ENCODE measurements around the gene ITCH. TPM values are rescaled to one million over a fixed set of nuclear protein-coding genes. Genes with fewer than 3 reads are reported as not detected.

Gene ITCH
- total and polyA plus RNA-seq, 7 experiments from 2014 or later, result 14.6 to 70.4 (median 58.9) TPM

DNA sequence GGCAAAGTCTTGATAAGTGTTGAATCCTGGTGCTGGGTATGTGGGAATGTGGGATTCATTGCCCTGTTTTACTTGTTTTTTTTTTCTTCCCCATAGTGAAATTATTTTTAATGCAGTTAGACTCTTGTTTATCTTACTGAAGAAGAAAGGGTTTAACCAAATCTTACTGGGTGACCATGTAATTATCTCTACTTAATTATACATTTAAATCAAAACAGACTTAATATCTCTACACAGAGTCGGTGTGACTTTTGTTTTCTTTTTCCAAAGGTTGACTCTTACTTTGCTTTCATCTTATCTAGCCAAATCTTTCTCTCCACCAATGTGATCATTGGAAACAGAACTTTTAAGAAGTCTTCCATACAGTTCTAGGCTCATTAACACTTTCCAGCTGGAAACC, 85.4 kb downstream of the ITCH start:
- no peak overlapping the region for H3K4me3 ChIP-seq (ENCODE audit: low read length)
- DNase-seq (no peak), ATAC-seq (no peak)
- no peaks in the 10 kb centered on the region for H3K27me3 ChIP-seq (ENCODE audit: control insufficient read depth in 2 of 2, insufficient read depth in 2 of 2, low read length in 2 of 2)
- CTCF ChIA-PET, result no interaction called here
- H3K27ac ChIP-seq (ENCODE audit: low read depth, low read length), result no peak overlapping the region
- peak overlapping the region in 7 of 9 donors; percentile 7 to 64 (median 28) for H3K27ac Mint-ChIP-seq
- no peaks in the 10 kb centered on the region for H3K9me3 Mint-ChIP-seq
- H3K36me3 ChIP-seq (ENCODE audit: control insufficient read depth in 2 of 3, insufficient read depth in 3 of 3, low read length in 3 of 3), result peaks cover 0 to 61% (median 34%) of the 10 kb centered on the region in 3 experiments
- H3K27me3 Mint-ChIP-seq, result no peaks in the 10 kb centered on the region
- H3K4me1 ChIP-seq (ENCODE audit: control insufficient read depth in 2 of 2, insufficient read depth in 2 of 2, low read length in 2 of 2), result peaks cover 0 to 4% of the 10 kb centered on the region in 2 donors
- H3K4me1 Mint-ChIP-seq, result peaks cover 0 to 13% (median 0%) of the 10 kb centered on the region in 7 donors
- intact Hi-C loops (cut with micrococcal nuclease), result no loop called here
- H3K4me3 Mint-ChIP-seq, result no peak overlapping the region
- POLR2A ChIA-PET, result no interaction called here
- H3K36me3 Mint-ChIP-seq, result peaks cover 0 to 47% (median 25%) of the 10 kb centered on the region in 5 donors
- no peaks in the 10 kb centered on the region for H3K9me3 ChIP-seq (ENCODE audit: control insufficient read depth in 2 of 3, low read length in 3 of 3)

DNA sequence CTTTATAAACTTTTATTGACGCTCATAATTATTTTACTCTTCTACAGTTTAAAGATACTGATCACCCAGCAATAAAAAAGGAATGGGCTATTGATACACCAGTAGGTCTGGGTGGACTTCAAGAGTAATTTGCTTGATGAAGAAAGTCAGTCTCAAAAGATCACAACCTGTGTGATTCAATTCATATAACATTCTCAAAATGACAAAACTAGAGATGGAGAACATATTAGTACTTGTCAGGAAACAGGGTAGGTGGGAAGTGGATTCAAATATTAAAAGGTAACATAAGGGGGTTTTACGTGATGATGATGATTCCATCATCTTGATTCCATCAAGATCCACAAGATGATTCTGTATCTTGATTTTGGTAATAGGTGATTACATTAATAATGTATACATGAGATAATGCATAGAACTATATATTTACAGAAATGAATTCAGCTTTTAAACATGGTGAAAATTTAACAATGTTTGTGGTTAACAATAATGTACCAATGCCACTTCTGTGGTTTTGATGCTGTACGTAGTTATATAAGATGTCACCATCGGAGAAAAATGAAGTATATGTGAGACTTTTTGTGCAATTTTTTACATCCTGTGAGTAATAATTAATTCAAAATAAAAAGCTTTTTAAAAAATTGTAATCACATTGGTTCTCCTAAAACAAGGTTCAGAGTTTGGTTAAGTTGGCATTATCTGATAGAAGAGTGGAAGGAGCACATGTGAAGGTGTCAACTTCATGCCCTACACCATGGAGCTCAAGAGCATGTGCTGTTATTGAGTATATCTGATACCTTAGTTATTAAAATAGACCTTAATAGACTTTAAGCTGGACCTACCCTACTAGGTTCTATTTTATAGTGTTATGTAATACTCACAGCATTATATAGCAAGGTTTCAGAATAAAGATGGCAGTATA, 86.9 kb downstream of the ITCH start:
- no peak overlapping the region for H3K27ac ChIP-seq (ENCODE audit: low read depth, low read length)
- H3K9me3 Mint-ChIP-seq, result no peaks in the 10 kb centered on the region
- intact Hi-C loops (cut with micrococcal nuclease), result no loop called here
- H3K27me3 ChIP-seq (ENCODE audit: control insufficient read depth in 2 of 2, insufficient read depth in 2 of 2, low read length in 2 of 2), result no peaks in the 10 kb centered on the region
- DNase-seq (no peak), ATAC-seq (no peak)
- peaks cover 0 to 49% (median 27%) of the 10 kb centered on the region in 3 experiments for H3K36me3 ChIP-seq (ENCODE audit: control insufficient read depth in 2 of 3, insufficient read depth in 3 of 3, low read length in 3 of 3)
- no peak overlapping the region for H3K4me3 ChIP-seq (ENCODE audit: low read length)
- no peaks in the 10 kb centered on the region for H3K27me3 Mint-ChIP-seq
- no peak overlapping the region for H3K4me3 Mint-ChIP-seq
- peaks cover 0 to 10% (median 0%) of the 10 kb centered on the region in 7 donors for H3K4me1 Mint-ChIP-seq
- no peaks in the 10 kb centered on the region for H3K9me3 ChIP-seq (ENCODE audit: control insufficient read depth in 2 of 3, low read length in 3 of 3)
- ChIA-PET CTCF (interaction anchor here (0.5 to 0.6 kb wide), 3 partner anchors 18 to 156 kb away, joined by 3 to 5 read pairs (median 3); no protein-coding TSS in a partner anchor), POLR2A (interaction anchor here (0.5 kb wide), 1 partner anchor 65 kb away, joined by 3 read pairs; no protein-coding TSS in a partner anchor)
- peaks cover 0 to 43% (median 25%) of the 10 kb centered on the region in 5 donors for H3K36me3 Mint-ChIP-seq
- H3K4me1 ChIP-seq (ENCODE audit: control insufficient read depth in 2 of 2, insufficient read depth in 2 of 2, low read length in 2 of 2), result peaks cover 0 to 4% of the 10 kb centered on the region in 2 donors
- peak overlapping the region in 2 of 9 donors; percentile 29 to 58 for H3K27ac Mint-ChIP-seq

DNA sequence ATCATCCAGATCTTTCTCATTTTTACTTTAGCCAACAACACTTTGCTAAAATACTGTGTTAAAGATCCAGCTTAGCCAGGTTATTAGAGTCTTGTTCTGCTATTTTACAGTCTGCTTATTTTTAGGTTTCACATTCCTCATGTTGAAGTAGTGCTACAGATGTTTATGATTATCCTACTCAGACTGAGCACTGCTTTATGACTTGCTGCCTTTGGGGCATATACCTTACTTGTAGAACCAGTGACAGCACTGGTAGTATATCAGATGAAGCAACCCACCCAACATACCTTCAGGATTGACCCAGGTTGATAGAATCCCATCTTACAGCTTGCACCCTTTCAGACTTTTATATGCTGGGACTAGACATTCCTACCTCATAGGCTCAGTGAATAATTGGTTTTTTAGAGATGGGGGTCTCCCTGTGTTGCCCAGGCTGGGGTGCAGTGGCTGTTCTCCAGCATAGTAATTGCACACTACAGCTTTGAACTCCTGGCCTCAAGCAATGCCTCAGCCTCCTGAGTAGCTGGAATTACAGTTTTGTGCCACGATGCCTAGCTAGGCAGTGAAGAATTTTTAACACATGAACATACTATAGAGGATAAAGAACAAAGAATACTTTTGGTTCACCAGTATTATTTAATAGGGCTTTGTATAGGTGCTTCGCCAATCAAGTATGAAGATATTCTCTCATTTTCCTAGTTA, 89.4 kb downstream of the ITCH start:
- H3K27ac ChIP-seq (ENCODE audit: low read depth, low read length), result no peak overlapping the region
- Mint-ChIP-seq H3K4me3 (no peak overlapping the region), H3K4me1 (peaks cover 0 to 9% (median 0%) of the 10 kb centered on the region in 7 donors), H3K27me3 (no peaks in the 10 kb centered on the region), H3K27ac (peak overlapping the region in 1 of 9 donors; percentile 20), H3K36me3 (peaks cover 0 to 21% (median 16%) of the 10 kb centered on the region in 5 donors), H3K9me3 (no peaks in the 10 kb centered on the region)
- ATAC-seq (no peak), DNase-seq (no peak)
- intact Hi-C loops (cut with micrococcal nuclease), result no loop called here
- POLR2A ChIA-PET, result no interaction called here
- H3K9me3 ChIP-seq (ENCODE audit: control insufficient read depth in 2 of 3, low read length in 3 of 3), result no peaks in the 10 kb centered on the region
- no peak overlapping the region for H3K4me3 ChIP-seq (ENCODE audit: low read length)
- H3K27me3 ChIP-seq (ENCODE audit: control insufficient read depth in 2 of 2, insufficient read depth in 2 of 2, low read length in 2 of 2), result no peaks in the 10 kb centered on the region
- H3K36me3 ChIP-seq (ENCODE audit: control insufficient read depth in 2 of 3, insufficient read depth in 3 of 3, low read length in 3 of 3), result peaks cover 0 to 33% (median 16%) of the 10 kb centered on the region in 3 experiments
- CTCF ChIA-PET, result interaction anchor here (0.6 to 1.4 kb wide), 2 partner anchors 140 to 318 kb away, joined by 3 read pairs; no protein-coding TSS in a partner anchor
- H3K4me1 ChIP-seq (ENCODE audit: control insufficient read depth in 2 of 2, insufficient read depth in 2 of 2, low read length in 2 of 2), result peaks cover 0 to 4% of the 10 kb centered on the region in 2 donors

DNA sequence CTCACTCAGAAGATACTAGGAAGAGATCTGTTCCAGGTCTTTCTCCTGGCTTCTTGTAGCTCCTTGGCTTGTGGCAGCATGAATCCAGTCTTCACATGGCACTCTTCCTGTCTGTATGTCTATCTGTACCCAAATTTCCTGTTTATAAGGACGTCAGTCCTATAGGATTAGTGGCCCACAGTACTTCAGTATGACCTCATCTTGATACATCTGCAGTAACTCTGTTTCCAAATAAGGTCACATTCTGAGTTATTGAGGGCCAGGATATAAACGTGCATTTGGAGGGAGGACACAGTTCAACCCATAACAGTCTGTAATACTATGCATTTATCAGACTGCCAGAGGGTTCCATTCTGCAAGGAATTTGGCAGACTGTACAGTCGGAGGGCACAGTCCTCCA, 95.6 kb downstream of the ITCH start:
- ChIA-PET POLR2A (no interaction called here), CTCF (no interaction called here)
- Histone ChIP-seq H3K9me3 (ENCODE audit: control insufficient read depth in 2 of 3, low read length in 3 of 3) (no peaks in the 10 kb centered on the region), H3K4me3 (ENCODE audit: low read length) (no peak overlapping the region), H3K27ac (ENCODE audit: low read depth, low read length) (no peak overlapping the region), H3K4me1 (ENCODE audit: control insufficient read depth in 2 of 2, insufficient read depth in 2 of 2, low read length in 2 of 2) (no peaks in the 10 kb centered on the region), H3K27me3 (ENCODE audit: control insufficient read depth in 2 of 2, insufficient read depth in 2 of 2, low read length in 2 of 2) (no peaks in the 10 kb centered on the region), H3K36me3 (ENCODE audit: control insufficient read depth in 2 of 3, insufficient read depth in 3 of 3, low read length in 3 of 3) (peaks cover 0 to 42% (median 15%) of the 10 kb centered on the region in 3 experiments)
- no peak for DNase-seq
- ATAC-seq, result no peak
- no peaks in the 10 kb centered on the region for H3K9me3 Mint-ChIP-seq
- H3K36me3 Mint-ChIP-seq, result peaks cover 0 to 34% (median 20%) of the 10 kb centered on the region in 5 donors
- H3K4me1 Mint-ChIP-seq, result peaks cover 0 to 3% (median 0%) of the 10 kb centered on the region in 7 donors
- no peak overlapping the region for H3K27ac Mint-ChIP-seq
- no peaks in the 10 kb centered on the region for H3K27me3 Mint-ChIP-seq
- H3K4me3 Mint-ChIP-seq, result no peak overlapping the region
- intact Hi-C loops (cut with micrococcal nuclease), result no loop called here

DNA sequence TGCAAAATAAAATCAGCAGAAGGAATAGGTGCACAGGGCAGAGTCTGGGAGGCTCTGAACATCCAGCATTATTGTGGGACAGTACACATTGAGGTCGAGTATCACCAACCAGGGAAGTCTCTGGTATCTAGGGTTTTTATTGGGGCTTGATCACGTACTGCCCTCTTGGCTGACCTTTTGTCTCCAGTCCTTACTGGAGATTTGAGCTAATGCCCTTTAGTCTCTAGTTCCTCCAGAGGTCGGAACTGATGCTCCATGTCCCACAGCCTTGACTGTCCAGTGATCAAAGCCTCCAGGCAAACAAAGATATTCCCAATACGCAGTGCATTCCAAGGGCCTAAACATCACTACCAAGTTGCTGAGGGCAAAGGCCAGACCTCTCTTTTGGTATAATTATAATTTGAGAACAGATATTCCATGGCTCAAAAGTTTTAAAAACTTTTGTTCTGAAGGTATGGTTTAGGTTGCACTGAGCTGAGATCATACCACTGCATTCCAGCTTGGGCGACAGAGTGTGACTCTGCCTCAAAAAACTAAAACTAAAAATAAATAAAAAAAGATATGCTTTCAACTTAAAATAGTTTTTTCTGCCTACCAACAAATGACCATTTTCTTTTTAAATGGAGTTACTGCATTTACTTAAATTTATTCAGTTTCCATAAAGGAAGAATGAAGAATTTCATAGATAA, 96.3 kb downstream of the ITCH start:
- intact Hi-C loops (cut with micrococcal nuclease), result no loop called here
- ChIA-PET POLR2A (interaction anchor here (0.7 kb wide), 1 partner anchor 1541 kb away, joined by 4 read pairs; no protein-coding TSS in a partner anchor), CTCF (no interaction called here)
- Histone ChIP-seq H3K27me3 (ENCODE audit: control insufficient read depth in 2 of 2, insufficient read depth in 2 of 2, low read length in 2 of 2) (no peaks in the 10 kb centered on the region), H3K36me3 (ENCODE audit: control insufficient read depth in 2 of 3, insufficient read depth in 3 of 3, low read length in 3 of 3) (peaks cover 0 to 43% (median 15%) of the 10 kb centered on the region in 3 experiments), H3K4me1 (ENCODE audit: control insufficient read depth in 2 of 2, insufficient read depth in 2 of 2, low read length in 2 of 2) (no peaks in the 10 kb centered on the region), H3K4me3 (ENCODE audit: low read length) (no peak overlapping the region), H3K9me3 (ENCODE audit: control insufficient read depth in 2 of 3, low read length in 3 of 3) (no peaks in the 10 kb centered on the region), H3K27ac (ENCODE audit: low read depth, low read length) (no peak overlapping the region)
- Mint-ChIP-seq H3K4me1 (peaks cover 0 to 5% (median 2%) of the 10 kb centered on the region in 7 donors), H3K9me3 (no peaks in the 10 kb centered on the region), H3K27me3 (no peaks in the 10 kb centered on the region), H3K27ac (no peak overlapping the region), H3K4me3 (no peak overlapping the region), H3K36me3 (peaks cover 0 to 37% (median 22%) of the 10 kb centered on the region in 5 donors)
- DNase-seq (no peak), ATAC-seq (no peak)

DNA sequence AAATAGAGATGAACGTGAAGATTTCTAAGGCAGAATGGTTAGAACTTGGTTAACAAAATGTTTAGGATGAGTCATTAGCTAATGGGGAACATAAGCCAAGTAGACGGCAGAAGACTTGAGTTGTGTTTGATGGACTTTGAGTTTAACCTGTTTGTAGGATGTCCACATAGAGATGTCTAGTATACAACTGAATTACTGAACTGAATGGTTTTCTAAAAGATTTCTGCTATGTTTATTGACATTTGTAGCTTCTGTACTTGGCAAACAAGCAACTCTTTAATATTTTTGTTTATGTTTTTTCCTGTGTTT, 98.7 kb downstream of the ITCH start:
- intact Hi-C loops (cut with micrococcal nuclease), result no loop called here
- ChIA-PET POLR2A (interaction anchor here (0.6 kb wide), 1 partner anchor 23 kb away, joined by 3 read pairs; no protein-coding TSS in a partner anchor), CTCF (interaction anchor here (1.0 kb wide), 1 partner anchor 16 kb away, joined by 3 read pairs; no protein-coding TSS in a partner anchor)
- H3K4me1 ChIP-seq (ENCODE audit: control insufficient read depth in 2 of 2, insufficient read depth in 2 of 2, low read length in 2 of 2), result no peaks in the 10 kb centered on the region
- H3K36me3 Mint-ChIP-seq, result peaks cover 0 to 48% (median 31%) of the 10 kb centered on the region in 5 donors
- no peak overlapping the region for H3K4me3 ChIP-seq (ENCODE audit: low read length)
- no peaks in the 10 kb centered on the region for H3K27me3 Mint-ChIP-seq
- no peaks in the 10 kb centered on the region for H3K9me3 ChIP-seq (ENCODE audit: control insufficient read depth in 2 of 3, low read length in 3 of 3)
- no peak overlapping the region for H3K27ac ChIP-seq (ENCODE audit: low read depth, low read length)
- peak overlapping the region in 2 of 9 donors; percentile 23 to 31 for H3K27ac Mint-ChIP-seq
- DNase-seq (no peak), ATAC-seq (no peak)
- H3K27me3 ChIP-seq (ENCODE audit: control insufficient read depth in 2 of 2, insufficient read depth in 2 of 2, low read length in 2 of 2), result no peaks in the 10 kb centered on the region
- H3K9me3 Mint-ChIP-seq, result no peaks in the 10 kb centered on the region
- peaks cover 0 to 6% (median 3%) of the 10 kb centered on the region in 7 donors for H3K4me1 Mint-ChIP-seq
- H3K36me3 ChIP-seq (ENCODE audit: control insufficient read depth in 2 of 3, insufficient read depth in 3 of 3, low read length in 3 of 3), result peaks cover 0 to 44% (median 15%) of the 10 kb centered on the region in 3 experiments
- H3K4me3 Mint-ChIP-seq, result no peak overlapping the region

Measured in naive thymus-derived CD4-positive, alpha-beta T cell (primary cell).